HG02885 (cell line): Measurements from ENCODE around the gene HDGF.

Experiments
- ATAC-seq: cut with Tn5 transposase; IDR thresholded peaks from one replicate; pipeline ENCODE4 v1.9.1; 2021; ENCODE audit warnings: mild to moderate bottlenecking; ENCODE audit not compliant: unreplicated experiment, poor library complexity

Gene HDGF

GRCh38 chr1:156727492-156727891 lies 24.0 kb downstream of the HDGF start:
- no peak for ATAC-seq

DNA sequence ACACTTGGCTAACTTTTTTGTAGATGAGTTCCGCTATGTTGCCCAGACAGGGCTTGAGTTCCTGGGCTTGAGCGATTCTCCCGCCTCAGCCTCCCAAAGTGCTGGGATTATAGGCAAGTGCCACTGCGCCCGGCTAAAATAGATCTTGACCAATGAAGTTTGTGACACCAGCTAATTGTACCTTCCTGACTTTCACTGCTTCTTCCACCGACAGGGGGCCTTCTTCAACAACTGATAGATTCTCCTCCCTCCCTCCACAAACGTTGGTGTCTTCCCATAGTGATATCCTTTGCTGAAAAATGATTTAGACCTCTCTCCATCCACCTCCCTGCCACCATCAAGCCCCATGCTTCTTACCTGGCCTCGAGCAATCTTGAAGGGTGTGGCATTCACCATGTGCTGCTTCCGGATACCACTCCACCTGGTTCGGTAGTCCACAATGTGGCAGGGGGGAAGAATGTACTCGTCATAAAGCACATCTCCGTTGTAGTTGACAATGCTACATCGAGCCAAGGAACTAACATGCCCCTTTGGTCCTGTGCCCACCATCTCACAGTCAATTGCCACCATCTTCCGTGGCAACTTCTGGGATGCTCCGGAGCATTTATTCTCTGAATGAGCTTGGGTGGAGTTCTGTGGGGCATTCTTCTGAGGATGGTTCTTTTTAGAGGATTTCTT lies 24.8 kb downstream of the HDGF start:
- no peak for ATAC-seq

DNA sequence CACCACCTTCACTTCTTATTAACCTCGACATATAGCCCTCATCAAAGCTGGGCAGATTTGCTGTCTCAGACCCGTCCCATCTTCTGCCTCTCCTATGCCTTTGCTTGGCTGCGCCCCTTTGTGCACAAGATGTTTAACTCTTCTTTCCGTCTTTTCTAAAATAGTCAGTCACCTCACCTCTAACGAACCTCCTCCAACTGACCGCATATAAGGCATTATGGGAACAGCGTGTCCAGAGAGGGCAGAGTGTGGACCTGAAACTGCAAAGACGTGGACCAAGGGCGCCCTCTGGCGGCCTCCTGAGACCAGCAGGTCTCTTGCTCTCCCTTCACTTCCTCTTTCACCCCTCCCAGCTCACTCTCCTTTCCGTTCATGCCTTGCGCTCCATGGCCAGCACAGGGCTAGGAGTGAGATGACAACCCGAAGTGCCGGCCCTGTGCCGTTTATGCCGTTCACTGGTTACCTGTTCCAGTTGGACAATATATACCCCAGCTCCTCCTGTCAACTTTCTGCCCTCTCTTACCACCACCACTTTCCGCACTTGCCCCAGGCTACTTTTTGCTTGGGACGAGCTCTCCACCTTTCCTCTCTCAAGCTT lies 25.7 kb downstream of the HDGF start:
- peak; percentile 32 for ATAC-seq

- ATAC-seq = no peak
Observed at GRCh38 chr1:156721535-156721934, 29.9 kb downstream of the HDGF start.

DNA sequence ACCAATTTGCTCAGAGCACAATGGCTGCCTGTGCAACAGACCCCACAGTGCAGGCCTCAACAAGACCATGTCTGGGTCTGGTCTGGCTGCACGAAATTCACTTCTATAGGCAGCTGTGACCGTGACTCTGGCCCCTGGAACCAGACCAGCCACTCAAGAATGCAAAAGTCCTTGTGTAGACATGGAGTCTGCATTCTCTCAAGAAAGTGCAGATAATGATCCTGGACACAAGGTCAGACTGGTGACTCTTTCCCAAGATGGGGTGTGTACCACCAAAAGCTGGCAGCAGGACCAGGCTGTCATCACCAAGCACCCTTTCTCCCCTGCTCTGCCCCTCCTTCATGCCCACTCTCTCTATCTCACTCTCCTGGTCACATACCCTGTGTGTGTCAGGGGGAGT lies 30.3 kb downstream of the HDGF start:
- no peak for ATAC-seq

- no peak for ATAC-seq
Observed at GRCh38 chr1:156717351-156717750, 34.1 kb downstream of the HDGF start.

DNA sequence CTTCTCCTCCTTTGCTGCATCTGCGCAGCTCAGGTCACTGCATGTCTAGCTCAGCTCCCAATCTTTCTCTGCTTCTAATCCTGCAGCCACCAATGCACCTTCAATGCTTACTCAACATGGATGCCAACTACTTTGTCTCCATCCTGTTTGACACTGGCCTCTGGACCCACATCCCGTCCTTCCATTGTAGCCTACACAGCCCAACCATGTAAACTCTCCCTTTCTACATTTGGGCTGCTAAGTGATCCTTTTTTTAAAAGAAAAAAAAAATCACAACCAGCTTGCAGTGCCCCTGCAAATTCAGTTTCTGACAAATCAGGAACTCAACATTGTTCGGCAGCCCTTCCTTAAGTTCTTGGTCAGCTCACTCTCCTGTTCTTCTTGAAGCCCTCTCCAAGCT lies 36.6 kb downstream of the HDGF start:
- ATAC-seq = no peak

GRCh38 chr1:156712626-156713025 lies 38.8 kb downstream of the HDGF start:
- no peak for ATAC-seq

DNA sequence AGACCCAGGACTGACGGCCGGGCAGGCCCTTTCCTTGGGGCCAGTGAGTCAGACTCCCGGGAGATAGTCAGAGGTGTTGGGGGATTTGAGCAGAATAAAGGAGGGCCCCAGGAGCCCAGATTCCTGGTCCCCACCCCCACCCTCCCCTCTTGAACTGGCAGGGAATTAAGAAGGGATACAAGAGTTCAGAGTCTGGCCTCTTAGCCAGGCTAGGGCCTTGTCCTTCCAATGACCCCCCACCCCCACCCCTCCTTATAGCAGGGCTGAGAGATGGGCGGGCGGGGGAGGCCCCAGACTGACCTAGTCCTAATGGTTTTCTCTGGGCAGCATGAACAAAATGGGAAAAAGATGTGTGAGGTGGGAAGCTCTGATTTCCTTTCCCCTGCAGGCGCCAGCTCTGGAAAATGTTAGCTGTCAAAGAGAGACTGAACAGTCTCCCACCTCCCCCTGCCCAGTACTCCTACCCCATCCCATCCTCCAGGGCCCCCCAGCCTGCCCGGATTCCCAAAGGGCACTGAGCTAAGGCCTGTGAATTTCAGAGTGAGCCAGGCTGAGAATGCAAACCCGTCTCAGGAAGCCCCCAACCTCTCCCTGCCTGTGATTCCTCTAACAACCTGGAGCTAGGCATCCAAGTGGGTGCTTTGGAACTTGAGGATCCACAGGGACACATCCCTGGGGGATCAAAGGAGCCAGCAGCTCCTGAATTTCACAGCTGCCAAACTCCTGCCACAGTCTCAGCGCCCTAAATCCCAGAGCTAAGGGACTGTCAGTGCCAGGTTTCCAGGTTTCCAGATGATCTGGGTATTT lies 40.3 kb downstream of the HDGF start:
- ATAC-seq = no peak

DNA sequence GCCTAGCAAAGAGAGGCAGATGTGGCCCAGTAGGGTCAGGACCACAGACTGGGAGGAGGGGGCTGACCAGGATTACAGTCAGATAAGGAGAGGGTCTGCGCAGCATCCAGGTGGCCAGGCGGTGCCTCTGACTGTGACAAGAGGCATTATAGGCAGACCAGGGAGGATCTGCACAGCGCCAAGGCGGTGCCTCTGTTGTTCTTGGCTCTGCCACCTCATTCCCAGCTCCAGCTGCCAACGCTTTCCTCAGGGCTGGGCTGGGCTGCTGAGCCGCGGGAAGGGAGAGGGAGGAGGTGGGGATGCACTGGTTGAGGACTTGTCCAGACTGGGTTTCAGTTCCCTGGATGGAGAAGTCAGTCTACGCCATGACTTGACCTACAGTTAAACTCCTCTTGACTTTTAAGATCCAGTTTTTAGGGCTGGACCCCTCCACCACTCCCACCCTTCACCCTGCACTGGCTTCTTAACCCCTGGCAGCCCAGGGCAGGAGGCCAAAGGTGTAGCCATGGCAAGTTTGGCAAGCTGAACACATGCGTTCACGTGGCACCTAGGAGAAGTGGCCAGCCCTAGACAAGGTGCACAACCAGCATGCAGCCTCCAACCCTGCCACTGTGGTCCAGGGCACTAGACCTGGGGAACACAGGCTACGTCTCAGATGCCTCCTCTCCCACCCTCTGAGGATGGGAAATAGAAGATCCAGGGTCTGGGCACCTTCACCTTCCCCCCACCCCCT lies 41.6 kb downstream of the HDGF start:
- no peak for ATAC-seq

GRCh38 chr1:156709031-156709430 lies 42.4 kb downstream of the HDGF start:
- no peak for ATAC-seq

- no peak for ATAC-seq
Observed at GRCh38 chr1:156708218-156708661, 43.2 kb downstream of the HDGF start.

DNA sequence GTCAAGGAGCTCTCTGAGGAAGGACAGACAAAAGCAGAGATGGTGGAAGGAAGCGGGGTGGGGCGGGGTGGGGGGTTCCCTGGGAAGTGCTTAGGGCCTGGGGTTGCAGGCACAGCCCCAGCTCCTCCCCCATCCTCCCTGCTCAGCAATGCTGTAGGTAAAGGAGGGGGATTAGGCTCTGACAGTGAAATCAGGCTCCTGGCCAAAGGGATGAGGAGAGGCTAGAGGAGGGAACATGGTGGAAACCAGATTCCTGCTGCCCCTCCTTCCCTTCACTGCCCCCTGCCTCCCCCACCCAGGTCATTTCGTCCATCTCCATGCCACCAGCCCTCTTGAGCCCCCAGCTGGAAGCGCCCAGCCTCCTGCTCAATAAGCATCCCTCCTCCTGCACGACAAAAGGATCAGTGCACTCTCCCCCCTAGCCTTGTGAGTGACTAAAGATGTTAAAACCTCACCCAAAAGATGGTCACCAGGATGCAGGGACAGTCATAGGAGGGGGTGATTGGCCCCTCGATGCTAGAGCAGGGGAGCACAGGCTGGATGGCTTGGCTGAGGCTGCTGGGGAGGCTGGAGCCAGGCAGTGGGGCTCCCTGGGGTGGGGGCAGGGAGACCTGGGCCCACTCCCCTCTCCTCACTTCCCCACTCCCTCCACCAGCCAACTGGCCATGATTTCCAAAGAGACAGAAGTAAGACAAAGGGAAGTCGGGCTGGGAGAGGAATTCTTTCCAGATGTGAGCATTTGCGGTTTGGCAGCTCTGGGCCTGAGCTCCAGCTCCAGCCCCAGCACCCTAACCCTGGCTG lies 43.9 kb downstream of the HDGF start:
- ATAC-seq = no peak

- ATAC-seq = no peak
Observed at GRCh38 chr1:156706657-156707416, 44.6 kb downstream of the HDGF start.

DNA sequence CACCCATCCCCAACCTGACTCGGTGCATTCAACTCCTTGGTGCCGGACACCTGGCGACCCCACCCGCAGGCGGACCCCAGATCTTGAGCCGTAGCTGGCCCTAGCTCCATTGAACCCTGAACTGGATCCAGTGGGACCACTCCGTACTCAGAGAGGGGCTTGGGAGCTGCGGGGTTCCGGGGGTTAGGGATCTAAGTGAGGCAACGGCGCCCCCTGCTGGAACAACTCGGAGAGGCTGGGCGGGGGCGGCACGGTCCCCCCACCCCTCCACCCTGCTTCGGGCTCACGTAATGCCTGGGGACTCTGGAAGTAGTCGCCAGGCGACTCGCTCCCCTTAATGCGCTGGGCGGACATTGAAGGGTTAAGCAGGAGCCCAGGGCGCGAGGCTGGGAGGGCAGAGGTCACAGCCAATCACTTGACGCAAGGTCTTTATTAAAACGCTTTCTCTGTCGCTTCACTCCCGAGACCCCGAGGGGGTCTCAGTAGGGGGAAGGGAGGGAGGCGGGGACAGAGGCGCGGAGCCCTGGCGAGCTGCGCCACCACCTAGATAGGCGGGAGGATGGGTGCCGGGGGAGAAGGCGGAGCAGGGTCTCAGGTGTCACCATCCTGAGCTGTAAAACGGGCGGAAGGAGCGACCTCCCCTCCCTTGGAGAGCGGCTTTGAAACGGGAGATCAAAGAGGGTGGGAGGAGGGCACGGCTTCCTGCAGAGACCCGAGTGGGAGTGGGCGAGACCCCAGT lies 45.4 kb downstream of the HDGF start:
- ATAC-seq = no peak

DNA sequence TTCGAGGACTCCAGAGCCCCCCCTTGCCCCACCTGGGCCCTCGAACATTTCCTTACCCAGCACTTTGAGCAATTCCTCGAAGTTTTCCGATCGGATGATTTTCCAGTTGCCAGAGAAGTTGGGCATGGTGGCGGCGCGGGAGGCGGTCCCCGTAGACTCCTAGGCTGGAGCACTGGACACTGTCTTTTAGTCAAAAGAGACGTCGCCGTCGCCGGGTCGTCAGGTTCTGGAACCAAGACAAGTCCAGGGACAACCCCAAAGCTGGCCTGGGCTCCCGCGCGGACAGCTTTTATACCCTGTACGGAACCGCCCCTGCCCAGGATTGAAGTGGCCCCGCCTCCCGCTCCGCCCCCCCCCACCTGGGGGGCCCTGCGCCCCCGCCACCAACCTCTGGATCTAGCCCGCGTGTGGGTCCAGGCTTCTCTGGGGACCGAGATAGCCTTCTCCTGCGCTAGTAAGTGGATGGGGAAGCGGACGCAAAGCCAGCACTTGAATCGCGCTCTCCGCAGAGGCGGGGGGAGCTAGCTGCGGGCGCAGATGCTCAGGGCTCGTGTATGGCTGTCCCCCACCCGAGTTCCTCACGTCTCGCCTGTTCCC lies 46.1 kb downstream of the HDGF start, which contains the start of gene CRABP2:
Gene CRABP2 (minus strand): TSS at position 263 of the 597 bp plus-strand sequence. CDS start 137 bp downstream, at position 126.
- no peak for ATAC-seq

DNA sequence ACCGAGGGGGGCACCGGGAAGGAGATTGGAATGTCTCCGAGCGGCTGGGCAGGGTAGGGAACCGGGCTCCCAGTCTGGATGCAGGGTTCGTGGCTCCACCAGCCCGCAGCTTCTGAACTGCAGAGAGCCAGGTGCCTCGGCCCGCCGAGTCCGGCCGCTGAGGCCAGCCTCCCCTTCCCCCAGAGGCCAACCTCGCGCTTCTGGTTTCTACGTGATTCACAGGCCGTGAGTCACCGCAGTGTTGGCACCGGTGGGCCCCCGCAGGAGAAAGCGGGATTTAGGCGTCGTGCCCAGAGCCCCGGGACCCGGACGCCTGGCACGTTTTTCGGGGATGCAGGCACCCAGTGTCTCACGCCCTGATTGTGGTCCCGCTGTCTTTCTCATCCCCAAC lies 46.5 kb downstream of the HDGF start:
- ATAC-seq = no peak

DNA sequence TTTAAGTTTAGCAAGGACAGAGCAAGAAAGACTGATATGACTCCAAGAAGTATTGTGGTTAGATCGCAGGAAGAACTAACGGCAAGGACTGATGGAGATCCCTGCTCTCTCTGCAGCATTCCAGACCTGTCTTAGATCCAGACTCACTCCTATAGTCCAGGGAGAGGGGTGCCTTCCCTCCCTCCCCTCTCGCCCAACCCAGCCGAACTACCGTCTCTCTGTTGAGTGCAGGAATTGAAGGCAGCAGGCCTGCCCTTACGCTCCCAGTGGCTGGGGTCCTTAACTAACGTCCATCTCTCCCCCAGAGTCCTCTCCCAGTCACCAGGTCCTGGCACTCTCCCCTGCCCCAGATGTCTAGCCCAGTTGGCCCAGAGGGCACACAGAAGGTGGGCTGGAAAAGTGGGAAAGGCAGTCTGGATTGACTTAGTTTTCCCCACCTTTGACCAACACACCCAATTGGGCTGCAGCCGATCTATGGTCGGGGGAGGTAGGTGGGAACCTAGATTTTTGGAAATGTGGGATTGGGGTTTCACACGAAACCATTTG lies 47.2 kb downstream of the HDGF start:
- ATAC-seq = no peak
